ENCODE measurements around the gene EMX2.

Gene EMX2

GRCh38 chr10:117511601-117512390 lies 30.8 kb upstream of the EMX2 start:
- H3K4me1 Mint-ChIP-seq: no peaks in the 10 kb centered on the region
- DNase-seq (ENCODE audit: low spot score in 2 of 2) (no peak), ATAC-seq (ENCODE audit: low read depth) (no peak)
- peaks cover 5% of the 10 kb centered on the region for H3K27me3 Mint-ChIP-seq
- H3K27ac Mint-ChIP-seq: no peak overlapping the region
- no peak overlapping the region for H3K4me3 Mint-ChIP-seq
- H3K36me3 Mint-ChIP-seq: no peaks in the 10 kb centered on the region
- peaks cover 1% of the 10 kb centered on the region for H3K9me3 Mint-ChIP-seq

GRCh38 chr10:117514971-117515370 lies 27.6 kb upstream of the EMX2 start:
- Mint-ChIP-seq H3K4me1 (no peaks in the 10 kb centered on the region), H3K9me3 (peaks cover 1% of the 10 kb centered on the region), H3K27me3 (peaks cover 10% of the 10 kb centered on the region), H3K36me3 (no peaks in the 10 kb centered on the region), H3K4me3 (no peak overlapping the region), H3K27ac (no peak overlapping the region)
- ATAC-seq (ENCODE audit: low read depth): no peak
- no peak for DNase-seq (ENCODE audit: low spot score in 2 of 2)

GRCh38 chr10:117516681-117517080 lies 25.9 kb upstream of the EMX2 start:
- peaks cover 6% of the 10 kb centered on the region for H3K27me3 Mint-ChIP-seq
- H3K4me3 Mint-ChIP-seq: no peak overlapping the region
- peaks cover 1% of the 10 kb centered on the region for H3K9me3 Mint-ChIP-seq
- ATAC-seq (ENCODE audit: low read depth) (no peak), DNase-seq (ENCODE audit: low spot score in 2 of 2) (no peak)
- no peaks in the 10 kb centered on the region for H3K36me3 Mint-ChIP-seq
- H3K4me1 Mint-ChIP-seq: no peaks in the 10 kb centered on the region
- no peak overlapping the region for H3K27ac Mint-ChIP-seq

- ATAC-seq (ENCODE audit: low read depth) (no peak), DNase-seq (ENCODE audit: low spot score in 2 of 2) (no peak)
- Mint-ChIP-seq H3K27ac (no peak overlapping the region), H3K27me3 (peaks cover 6% of the 10 kb centered on the region), H3K9me3 (peaks cover 1% of the 10 kb centered on the region), H3K4me3 (no peak overlapping the region), H3K36me3 (no peaks in the 10 kb centered on the region), H3K4me1 (no peaks in the 10 kb centered on the region)
Measured at GRCh38 chr10:117518246-117518645, 24.3 kb upstream of the EMX2 start.

- H3K36me3 Mint-ChIP-seq: no peaks in the 10 kb centered on the region
- H3K27ac Mint-ChIP-seq: no peak overlapping the region
- H3K4me1 Mint-ChIP-seq: no peaks in the 10 kb centered on the region
- DNase-seq (ENCODE audit: low spot score in 2 of 2) (no peak), ATAC-seq (ENCODE audit: low read depth) (no peak)
- H3K9me3 Mint-ChIP-seq: peaks cover 1% of the 10 kb centered on the region
- peaks cover 6% of the 10 kb centered on the region for H3K27me3 Mint-ChIP-seq
- H3K4me3 Mint-ChIP-seq: no peak overlapping the region
Measured at GRCh38 chr10:117519286-117519685, 23.3 kb upstream of the EMX2 start.

GRCh38 chr10:117519879-117520278 lies 22.7 kb upstream of the EMX2 start:
- no peak for DNase-seq (ENCODE audit: low spot score in 2 of 2)
- no peaks in the 10 kb centered on the region for H3K4me1 Mint-ChIP-seq
- H3K36me3 Mint-ChIP-seq: no peaks in the 10 kb centered on the region
- H3K4me3 Mint-ChIP-seq: no peak overlapping the region
- H3K27ac Mint-ChIP-seq: no peak overlapping the region
- ATAC-seq (ENCODE audit: low read depth): no peak
- peaks cover 6% of the 10 kb centered on the region for H3K27me3 Mint-ChIP-seq
- peaks cover 1% of the 10 kb centered on the region for H3K9me3 Mint-ChIP-seq

- H3K9me3 Mint-ChIP-seq: no peaks in the 10 kb centered on the region
- H3K27me3 Mint-ChIP-seq: peaks cover 23% of the 10 kb centered on the region
- no peaks in the 10 kb centered on the region for H3K36me3 Mint-ChIP-seq
- no peak overlapping the region for H3K4me3 Mint-ChIP-seq
- no peak for ATAC-seq (ENCODE audit: low read depth)
- H3K4me1 Mint-ChIP-seq: no peaks in the 10 kb centered on the region
- H3K27ac Mint-ChIP-seq: no peak overlapping the region
- no peak for DNase-seq (ENCODE audit: low spot score in 2 of 2)
Measured at GRCh38 chr10:117530791-117531190, 11.8 kb upstream of the EMX2 start.

GRCh38 chr10:117531371-117532002 lies 11.1 kb upstream of the EMX2 start:
- Mint-ChIP-seq H3K4me3 (no peak overlapping the region), H3K27me3 (peaks cover 24% of the 10 kb centered on the region), H3K9me3 (no peaks in the 10 kb centered on the region), H3K27ac (no peak overlapping the region), H3K36me3 (no peaks in the 10 kb centered on the region), H3K4me1 (no peaks in the 10 kb centered on the region)
- DNase-seq (ENCODE audit: low spot score in 2 of 2) (no peak), ATAC-seq (ENCODE audit: low read depth) (no peak)

- ATAC-seq (ENCODE audit: low read depth): no peak
- Mint-ChIP-seq H3K9me3 (no peaks in the 10 kb centered on the region), H3K36me3 (no peaks in the 10 kb centered on the region), H3K4me1 (no peaks in the 10 kb centered on the region), H3K4me3 (no peak overlapping the region), H3K27ac (no peak overlapping the region), H3K27me3 (peaks cover 26% of the 10 kb centered on the region)
- DNase-seq (ENCODE audit: low spot score in 2 of 2): no peak
Measured at GRCh38 chr10:117532003-117532385, 10.6 kb upstream of the EMX2 start.

GRCh38 chr10:117532451-117533107 lies 10.0 kb upstream of the EMX2 start:
- Mint-ChIP-seq H3K4me1 (no peaks in the 10 kb centered on the region), H3K9me3 (no peaks in the 10 kb centered on the region)

GRCh38 chr10:117533507-117534281 lies 8.9 kb upstream of the EMX2 start:
- H3K4me1 Mint-ChIP-seq: no peaks in the 10 kb centered on the region
- DNase-seq (ENCODE audit: low spot score in 2 of 2): no peak
- peaks cover 24% of the 10 kb centered on the region for H3K27me3 Mint-ChIP-seq
- H3K9me3 Mint-ChIP-seq: no peaks in the 10 kb centered on the region
- no peak for ATAC-seq (ENCODE audit: low read depth)
- H3K27ac Mint-ChIP-seq: no peak overlapping the region
- H3K36me3 Mint-ChIP-seq: no peaks in the 10 kb centered on the region
- no peak overlapping the region for H3K4me3 Mint-ChIP-seq

More at GRCh38 chr10:117532451-117533107, 10.0 kb upstream of the EMX2 start:
- H3K4me3 Mint-ChIP-seq: no peak overlapping the region
- ATAC-seq (ENCODE audit: low read depth): no peak
- no peak overlapping the region for H3K27ac Mint-ChIP-seq
- no peak for DNase-seq (ENCODE audit: low spot score in 2 of 2)
- no peaks in the 10 kb centered on the region for H3K36me3 Mint-ChIP-seq
- peaks cover 26% of the 10 kb centered on the region for H3K27me3 Mint-ChIP-seq

- Mint-ChIP-seq H3K36me3 (no peaks in the 10 kb centered on the region), H3K27ac (no peak overlapping the region), H3K4me1 (no peaks in the 10 kb centered on the region), H3K27me3 (peaks cover 24% of the 10 kb centered on the region), H3K9me3 (no peaks in the 10 kb centered on the region), H3K4me3 (no peak overlapping the region)
- ATAC-seq (ENCODE audit: low read depth) (no peak), DNase-seq (ENCODE audit: low spot score in 2 of 2) (no peak)
Measured at GRCh38 chr10:117534321-117535297, 7.9 kb upstream of the EMX2 start.

All from memory B cell (primary cell).